Esophagus squamous epithelium (tissue), 5 donors: ENCODE results near the gene NGB. TPM values are rescaled to one million over a fixed set of nuclear protein-coding genes. Genes with fewer than 3 reads are reported as not detected.

ENCODE experiments used
- DNase-seq: peaks from one replicate; lab custom pipeline; 2025; lab: John Stamatoyannopoulos, UW
- H3K27ac ChIP-seq, 4 donors: fragments of 200-600 bp; sonication (generic); one replicate each; pipeline ENCODE4 v1.5.1; 2016 to 2019; ENCODE audit warnings: mild to moderate bottlenecking in 1 of 4
- H3K27me3 ChIP-seq, 4 donors: fragments of 200-600 bp; sonication (generic); 1 replicate in 3 of 4; 2 replicates in 1 of 4; pipeline versions ENCODE4 v1.5.1 to v1.6.0; 2017 to 2021; ENCODE audit warnings: antibody characterized with exemption in 1 of 4
- H3K36me3 ChIP-seq, 3 donors: fragments of 200-600 bp; sonication (generic); one replicate each; pipeline ENCODE4 v1.5.1; 2016 to 2019
- H3K4me1 ChIP-seq, 3 donors: fragments of 200-600 bp; sonication (generic); one replicate each; pipeline ENCODE4 v1.5.1; 2017 to 2019
- H3K4me3 ChIP-seq, 4 donors: fragments of 200-600 bp; sonication (generic); 1 replicate in 3 of 4; 2 replicates in 1 of 4; pipeline ENCODE4 v1.5.1; 2016 to 2019; ENCODE audit warnings: mild to moderate bottlenecking in 2 of 4, moderate library complexity in 1 of 4
- H3K9me3 ChIP-seq, 3 donors: fragments of 200-600 bp; sonication (generic); one replicate each; pipeline ENCODE4 v1.5.1; 2016 to 2019
- POLR2A ChIP-seq, 4 donors: fragments of 450-650 bp; IDR thresholded peaks; one replicate each; pipeline ENCODE4 v1.6.1; 2017; ENCODE audit warnings: antibody characterized with exemption in 4 of 4, mild to moderate bottlenecking in 4 of 4, moderate library complexity in 3 of 4
- WGBS, 2 donors: methylation state at CpG; one replicate each; pipeline ENCODE4 v1.1.5; 2018; 5-methylcytosine and 5-hydroxymethylcytosine counted together
- intact Hi-C: fragments of 100-400 bp; cut with DNase I; formaldehyde crosslinking; loops from one replicate; pipeline ENCODE4 v1.15.0; 2022
- total RNA-seq, 4 donors: library from RNA; depleted of rRNA; stranded (reverse); fragments of >200 nt; gene quantifications; one replicate each; pipeline ENCODE4 v1.1.0, GENCODE V29; 2016
- TF ChIP-seq, protein P1 (sequence below), 6 experiments: fragments of 450-650 bp in 4 of 6; fragments of 200-600 bp in 2 of 6; sonication (generic) in 2 of 6; IDR thresholded peaks; one replicate each; pipeline ENCODE4 v1.5.1; 2016 to 2019; ENCODE audit warnings: antibody characterized with exemption in 6 of 6, mild to moderate bottlenecking in 4 of 6, moderate library complexity in 4 of 6
- donor health status: DM: yes; HTN: yes; CAD: no.

NGB gene
- total RNA-seq, 4 donors from 2014 or later = not detected

DNA sequence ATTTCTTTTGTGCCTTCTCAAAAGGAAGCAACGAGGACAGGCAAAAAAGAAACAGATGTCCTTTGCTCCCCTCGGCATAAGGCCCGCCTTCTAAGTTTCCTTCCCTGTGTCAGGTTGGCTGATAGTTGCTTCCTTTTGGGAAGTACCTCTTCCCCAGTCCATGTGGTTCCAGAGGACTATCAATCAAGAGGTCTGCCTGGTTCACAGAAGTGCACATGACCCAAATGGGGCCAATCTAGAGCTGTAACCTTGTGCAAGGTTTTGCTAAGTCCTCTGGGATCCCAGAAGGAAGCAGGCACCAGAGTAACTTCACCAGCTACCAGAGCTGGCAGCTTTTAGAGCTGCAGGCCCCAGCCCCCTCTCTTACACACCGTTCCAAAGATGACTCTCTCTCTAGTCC is 46.8 kb downstream of the NGB start:
- TF ChIP-seq, protein P1, sequence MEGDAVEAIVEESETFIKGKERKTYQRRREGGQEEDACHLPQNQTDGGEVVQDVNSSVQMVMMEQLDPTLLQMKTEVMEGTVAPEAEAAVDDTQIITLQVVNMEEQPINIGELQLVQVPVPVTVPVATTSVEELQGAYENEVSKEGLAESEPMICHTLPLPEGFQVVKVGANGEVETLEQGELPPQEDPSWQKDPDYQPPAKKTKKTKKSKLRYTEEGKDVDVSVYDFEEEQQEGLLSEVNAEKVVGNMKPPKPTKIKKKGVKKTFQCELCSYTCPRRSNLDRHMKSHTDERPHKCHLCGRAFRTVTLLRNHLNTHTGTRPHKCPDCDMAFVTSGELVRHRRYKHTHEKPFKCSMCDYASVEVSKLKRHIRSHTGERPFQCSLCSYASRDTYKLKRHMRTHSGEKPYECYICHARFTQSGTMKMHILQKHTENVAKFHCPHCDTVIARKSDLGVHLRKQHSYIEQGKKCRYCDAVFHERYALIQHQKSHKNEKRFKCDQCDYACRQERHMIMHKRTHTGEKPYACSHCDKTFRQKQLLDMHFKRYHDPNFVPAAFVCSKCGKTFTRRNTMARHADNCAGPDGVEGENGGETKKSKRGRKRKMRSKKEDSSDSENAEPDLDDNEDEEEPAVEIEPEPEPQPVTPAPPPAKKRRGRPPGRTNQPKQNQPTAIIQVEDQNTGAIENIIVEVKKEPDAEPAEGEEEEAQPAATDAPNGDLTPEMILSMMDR (IDR thresholded peaks at IDR 0.05) = no peak
- intact Hi-C loops = no loop called here
- H3K36me3 ChIP-seq = no peaks in the 10 kb centered on the region
- peaks cover 0 to 12% (median 0%) of the 10 kb centered on the region in 4 donors for H3K27me3 ChIP-seq
- no peaks in the 10 kb centered on the region for H3K9me3 ChIP-seq
- no peak for DNase-seq
- H3K4me1 ChIP-seq = no peaks in the 10 kb centered on the region
- H3K27ac ChIP-seq = no peak overlapping the region
- no peak overlapping the region for H3K4me3 ChIP-seq
- WGBS, 2 donors = 28 to 44% methylated on average over 4 of the region's 4 CpGs

DNA sequence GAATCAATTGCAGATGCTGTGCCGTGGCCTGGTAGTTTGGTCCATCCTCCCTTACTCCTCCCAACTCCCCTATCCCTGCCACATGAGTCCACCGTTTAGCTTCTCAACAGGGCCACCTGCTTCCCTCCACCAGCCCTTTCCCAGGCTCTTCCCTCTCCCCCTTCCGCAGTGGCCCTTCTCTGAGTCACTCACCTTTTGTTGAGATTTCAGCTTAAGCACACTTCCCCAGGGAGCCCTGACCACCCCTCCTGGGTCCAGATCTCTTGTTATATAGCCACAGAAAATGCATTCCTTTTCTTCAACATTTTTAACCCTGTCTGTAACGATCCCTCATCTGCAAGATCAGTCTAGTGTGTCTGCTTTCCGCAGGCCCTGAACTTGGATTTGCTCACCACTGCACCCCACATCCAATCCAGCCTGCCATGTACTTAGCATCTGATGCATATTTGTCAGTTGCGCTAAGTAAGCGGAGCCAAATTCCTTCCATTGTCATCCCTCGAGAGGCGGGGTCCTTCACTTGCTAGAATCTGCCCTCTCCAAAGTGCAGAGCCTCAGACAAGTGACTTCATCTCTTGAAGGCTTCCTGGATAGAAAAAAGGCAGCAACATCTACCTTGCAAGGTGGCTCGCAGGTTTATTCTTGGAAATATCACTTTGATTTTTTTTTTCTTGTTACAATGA is 48.3 kb downstream of the NGB start:
- DNase-seq = no peak
- no peaks in the 10 kb centered on the region for H3K9me3 ChIP-seq
- no peaks in the 10 kb centered on the region for H3K36me3 ChIP-seq
- TF ChIP-seq, protein P1 (IDR thresholded peaks at IDR 0.05) = no peak
- TF ChIP-seq POLR2A (IDR thresholded peaks at IDR 0.05) = no peak
- no peak overlapping the region for H3K27ac ChIP-seq
- H3K4me3 ChIP-seq = no peak overlapping the region
- no peaks in the 10 kb centered on the region for H3K4me1 ChIP-seq
- WGBS, 2 donors = 41 to 55% methylated on average over 8 to 10 of the region's 10 CpGs
- intact Hi-C loops = no loop called here
- peaks cover 0 to 21% (median 0%) of the 10 kb centered on the region in 4 donors for H3K27me3 ChIP-seq

DNA sequence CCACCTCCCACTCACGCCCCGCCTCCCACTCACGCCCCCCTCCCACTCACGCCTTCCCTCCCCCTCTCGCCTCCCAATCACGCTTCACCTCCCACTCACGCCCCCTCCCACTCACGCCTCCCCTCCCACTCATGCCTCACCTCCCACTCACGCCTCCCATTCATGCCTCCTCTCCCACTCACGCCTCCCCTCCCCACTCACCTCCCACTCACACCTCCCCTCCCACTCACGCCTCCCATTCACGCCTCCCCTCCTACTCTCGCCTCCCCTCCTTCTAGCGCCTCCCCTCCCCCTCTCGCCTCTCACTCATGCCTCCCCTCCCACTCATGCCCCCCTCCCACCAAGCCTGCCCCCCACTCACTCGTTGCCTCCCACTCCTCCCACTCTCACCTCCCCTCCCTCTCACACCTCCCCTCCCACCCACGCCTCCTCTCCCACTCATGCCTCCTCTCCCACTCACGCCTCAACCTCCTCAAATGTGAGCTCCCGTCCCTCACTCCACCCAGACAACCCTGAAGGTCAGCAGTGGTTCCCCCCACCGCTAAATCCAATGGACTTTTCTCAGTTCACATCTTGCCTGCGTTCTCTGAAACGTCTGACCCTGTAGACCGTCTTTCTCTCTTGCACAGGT is 49.6 kb downstream of the NGB start:
- Histone ChIP-seq H3K36me3 (no peaks in the 10 kb centered on the region), H3K4me1 (no peaks in the 10 kb centered on the region), H3K9me3 (no peaks in the 10 kb centered on the region), H3K4me3 (no peak overlapping the region), H3K27ac (no peak overlapping the region), H3K27me3 (peaks cover 0 to 29% (median 0%) of the 10 kb centered on the region in 4 donors)
- intact Hi-C loops = no loop called here
- WGBS, 2 donors = 52 to 68% methylated on average over 5 to 8 of the region's 23 CpGs
- TF ChIP-seq, protein P1 (IDR thresholded peaks at IDR 0.05) = no peak
- TF ChIP-seq POLR2A (IDR thresholded peaks at IDR 0.05) = no peak
- no peak for DNase-seq

DNA sequence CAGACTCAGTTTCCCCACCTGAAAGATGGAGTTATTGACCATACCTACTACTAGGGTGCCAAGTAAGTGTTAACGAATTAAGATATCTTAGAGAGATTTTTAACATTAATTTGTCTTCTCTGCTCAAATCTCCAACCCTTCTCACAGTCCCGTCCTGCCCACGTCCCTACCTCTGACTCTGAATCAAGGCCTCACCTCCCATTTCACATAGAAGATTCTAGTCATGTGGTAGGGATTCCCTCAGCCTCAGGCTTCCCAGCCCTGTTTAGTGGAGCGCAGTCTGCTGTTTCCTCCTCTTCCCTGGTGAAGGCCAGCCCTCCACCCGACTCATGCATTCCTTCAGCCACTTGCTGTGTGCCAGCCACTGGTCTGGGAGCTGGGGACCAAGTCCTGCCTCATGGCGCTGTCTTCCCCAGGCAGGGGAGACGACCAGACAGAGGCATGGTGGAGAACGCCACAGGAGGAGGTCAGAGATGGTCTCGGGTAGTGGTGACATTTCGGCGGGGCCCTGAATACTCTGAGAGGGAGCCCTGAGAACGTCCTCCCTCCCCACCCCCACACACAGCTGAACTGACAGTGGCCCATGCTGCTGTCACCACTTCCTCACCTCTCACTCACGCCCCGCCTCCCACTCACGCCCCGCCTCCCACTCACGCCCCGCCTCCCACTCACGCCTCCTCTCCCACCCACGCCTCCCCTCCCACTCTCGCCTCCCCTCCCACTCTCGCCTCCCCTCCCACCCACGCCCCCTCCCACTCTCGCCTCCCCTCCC is 50.6 kb downstream of the NGB start:
- DNase-seq = no peak
- H3K27me3 ChIP-seq = peaks cover 0 to 38% (median 0%) of the 10 kb centered on the region in 4 donors
- no peak overlapping the region for H3K27ac ChIP-seq
- TF ChIP-seq, protein P1 (IDR thresholded peaks at IDR 0.05) = no peak
- TF ChIP-seq POLR2A (IDR thresholded peaks at IDR 0.05) = no peak
- no peaks in the 10 kb centered on the region for H3K36me3 ChIP-seq
- 52 to 67% methylated on average over 7 to 9 of the region's 24 CpGs for WGBS, 2 donors
- H3K4me1 ChIP-seq = no peaks in the 10 kb centered on the region
- intact Hi-C loops = no loop called here
- no peaks in the 10 kb centered on the region for H3K9me3 ChIP-seq
- no peak overlapping the region for H3K4me3 ChIP-seq

DNA sequence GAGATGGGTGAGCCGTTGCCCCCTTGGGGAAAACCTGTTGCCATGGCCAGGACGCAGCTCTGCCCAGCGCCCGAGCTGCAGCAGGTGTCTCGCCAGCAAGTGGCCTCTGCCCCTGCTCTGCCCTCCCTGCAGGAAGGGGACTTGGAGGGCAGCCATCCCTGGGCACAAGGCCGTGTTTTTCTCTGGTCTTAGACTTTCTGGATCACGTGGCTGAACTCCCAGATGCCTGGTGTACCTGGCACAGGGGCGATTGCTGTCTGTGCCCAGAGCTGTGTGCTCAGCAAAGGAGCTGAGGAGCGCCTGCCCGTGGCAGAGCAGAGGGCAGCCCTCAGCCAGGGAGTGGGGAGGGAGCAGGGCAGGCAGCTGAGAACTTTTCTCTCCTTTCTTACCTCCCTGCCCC is 51.4 kb downstream of the NGB start:
- intact Hi-C loops = no loop called here
- H3K4me1 ChIP-seq = no peaks in the 10 kb centered on the region
- no peak for DNase-seq
- H3K36me3 ChIP-seq = no peaks in the 10 kb centered on the region
- H3K27ac ChIP-seq = no peak overlapping the region
- no peak overlapping the region for H3K4me3 ChIP-seq
- peaks cover 0 to 45% (median 0%) of the 10 kb centered on the region in 4 donors for H3K27me3 ChIP-seq
- WGBS, 2 donors = 17 to 40% methylated on average over 2 of the region's 10 CpGs
- H3K9me3 ChIP-seq = no peaks in the 10 kb centered on the region
- no peak for TF ChIP-seq POLR2A (IDR thresholded peaks at IDR 0.05)
- TF ChIP-seq, protein P1 (IDR thresholded peaks at IDR 0.05) = no peak
